Right renal pelvis (tissue), 4 donors: ENCODE measurements around the gene CATSPER4. TPM values are rescaled to one million over a fixed set of nuclear protein-coding genes. Genes with fewer than 3 reads are reported as not detected.

ENCODE experiments used
- DNase-seq, 4 donors: peaks; one replicate each; pipeline ENCODE4 v3.0.0-alpha.2; 2013; ENCODE audit warnings: low read depth in 4 of 4, low spot score in 3 of 4, missing footprints in 1 of 4
- polyA plus RNA-seq, 4 donors: library from polyadenylated mRNA; unstranded; fragments of 120-200 nt; gene quantifications; one replicate each; pipeline ENCODE4 v1.2.1, GENCODE V29; 2013; ENCODE audit not compliant: insufficient read length in 4 of 4

Gene CATSPER4
- polyA plus RNA-seq, 4 donors: 0.08 TPM; not detected in 3

GRCh38 chr1:26164036-26164860 lies 26.2 kb upstream of the CATSPER4 start:
- DNase-seq: no peak

- DNase-seq: no peak
Measured at GRCh38 chr1:26164861-26165842, 25.2 kb upstream of the CATSPER4 start.

GRCh38 chr1:26166719-26167281 lies 23.6 kb upstream of the CATSPER4 start:
- DNase-seq: no peak

- DNase-seq: no peak
Measured at GRCh38 chr1:26168410-26169197, 21.8 kb upstream of the CATSPER4 start, which contains the start of gene C1orf232. C1orf232 (minus strand) TSS chr1:26168963; CDS start chr1:26168499, 464 bp downstream.

GRCh38 chr1:26169198-26169554 lies 21.2 kb upstream of the CATSPER4 start:
- no peak for DNase-seq

- peak; percentile 75 to 85 (median 80) for DNase-seq
Measured at GRCh38 chr1:26169669-26170471, 20.5 kb upstream of the CATSPER4 start, which contains the start of gene ZNF593. ZNF593 (plus strand) TSS chr1:26169908; CDS start chr1:26169984, 76 bp downstream.

- DNase-seq: no peak
Measured at GRCh38 chr1:26170472-26170821, 20.0 kb upstream of the CATSPER4 start.

- no peak for DNase-seq
Measured at GRCh38 chr1:26171084-26172072, 19.0 kb upstream of the CATSPER4 start, which contains the start of gene ZNF593OS. ZNF593OS (minus strand) TSS chr1:26171832; CDS start chr1:26171661, 171 bp downstream.

GRCh38 chr1:26175346-26175745 lies 15.1 kb upstream of the CATSPER4 start:
- DNase-seq: no peak

- no peak for DNase-seq
Measured at GRCh38 chr1:26177182-26177684, 13.2 kb upstream of the CATSPER4 start, which contains the start of gene CNKSR1. CNKSR1 (plus strand) TSS chr1:26177491; CDS start chr1:26177548, 57 bp downstream.

- DNase-seq: no peak
Measured at GRCh38 chr1:26180010-26180506, 10.3 kb upstream of the CATSPER4 start.

- no peak for DNase-seq
Measured at GRCh38 chr1:26181586-26182382, 8.6 kb upstream of the CATSPER4 start.

- DNase-seq: no peak
Measured at GRCh38 chr1:26182383-26182696, 8.1 kb upstream of the CATSPER4 start.

GRCh38 chr1:26184086-26184485 lies 6.3 kb upstream of the CATSPER4 start:
- DNase-seq: no peak

GRCh38 chr1:26184883-26185282 lies 5.5 kb upstream of the CATSPER4 start:
- no peak for DNase-seq

- DNase-seq: no peak
Measured at GRCh38 chr1:26187882-26188281, 2.5 kb upstream of the CATSPER4 start.

- DNase-seq: no peak
Measured at GRCh38 chr1:26188477-26188876, 1.9 kb upstream of the CATSPER4 start.
